Kasumi-1 (cell line): ENCODE measurements around the gene EMP3.
A peak's percentile ranks its signal among the peaks of the same experiment; 100 is the strongest.

ENCODE experiments used
- DNase-seq, 2 experiments: peaks; one replicate each; lab custom pipeline; 2025; lab: John Stamatoyannopoulos, UW

EMP3 gene

GRCh38 chr19:48318286-48318987 lies 6.9 kb upstream of the EMP3 start:
- no peak for DNase-seq

- DNase-seq: peak; percentile 56 to 62
Measured at GRCh38 chr19:48319647-48320541, 5.5 kb upstream of the EMP3 start.

- DNase-seq: peak; percentile 94 to 96
Measured at GRCh38 chr19:48321372-48321621, 4.1 kb upstream of the EMP3 start.

- DNase-seq: peak; percentile 90 to 94
Measured at GRCh38 chr19:48321622-48322591, 3.4 kb upstream of the EMP3 start.

- peak; percentile 34 to 48 for DNase-seq
Measured at GRCh38 chr19:48329167-48329891, 4.0 kb downstream of the EMP3 start.

GRCh38 chr19:48330012-48330681 lies 4.8 kb downstream of the EMP3 start:
- peak; percentile 93 for DNase-seq

GRCh38 chr19:48332351-48332661 lies 7.0 kb downstream of the EMP3 start:
- DNase-seq: no peak

GRCh38 chr19:48332662-48333466 lies 7.5 kb downstream of the EMP3 start:
- DNase-seq: peak; percentile 97 to 98

- DNase-seq: peak; percentile 90 to 91
Measured at GRCh38 chr19:48333467-48334384, 8.4 kb downstream of the EMP3 start.

- DNase-seq: no peak
Measured at GRCh38 chr19:48338253-48338755, 13.0 kb downstream of the EMP3 start.

GRCh38 chr19:48338802-48339503 lies 13.6 kb downstream of the EMP3 start:
- no peak for DNase-seq

- no peak for DNase-seq
Measured at GRCh38 chr19:48340995-48341394, 15.6 kb downstream of the EMP3 start.

GRCh38 chr19:48341515-48342413 lies 16.4 kb downstream of the EMP3 start:
- DNase-seq: no peak

GRCh38 chr19:48342414-48342738 lies 17.0 kb downstream of the EMP3 start:
- no peak for DNase-seq

- DNase-seq: no peak
Measured at GRCh38 chr19:48342841-48343540, 17.6 kb downstream of the EMP3 start.

GRCh38 chr19:48344892-48345291 lies 19.5 kb downstream of the EMP3 start:
- no peak for DNase-seq

GRCh38 chr19:48346191-48346590 lies 20.8 kb downstream of the EMP3 start:
- DNase-seq: no peak
